Vagina (tissue), 2 donors: ENCODE results near the gene ITIH3. TPM values are rescaled to one million over a fixed set of nuclear protein-coding genes. Genes with fewer than 3 reads are reported as not detected.

ENCODE experiments used
- DNase-seq, 2 donors: peaks; one replicate each; pipeline ENCODE4 v3.0.0-alpha.2; 2017; ENCODE audit errors: extremely low spot score in 2 of 2
- H3K27ac ChIP-seq: fragments of 200-600 bp; sonication (generic); one replicate; pipeline ENCODE4 v1.5.1; 2019
- H3K27me3 ChIP-seq: fragments of 200-600 bp; sonication (generic); one replicate; pipeline ENCODE4 v1.5.1; 2019
- H3K36me3 ChIP-seq, 2 donors: fragments of 200-600 bp; sonication (generic); one replicate each; pipeline ENCODE4 v1.5.1; 2017 to 2019
- H3K4me1 ChIP-seq: fragments of 200-600 bp; sonication (generic); one replicate; pipeline ENCODE4 v1.5.1; 2019
- H3K4me3 ChIP-seq, 2 donors: fragments of 200-600 bp; sonication (generic); 1 replicate in 1 of 2; 2 replicates in 1 of 2; pipeline ENCODE4 v1.5.1; 2016 to 2019
- H3K9me3 ChIP-seq: fragments of 200-600 bp; sonication (generic); one replicate; pipeline ENCODE4 v1.5.1; 2019
- CTCF ChIP-seq, 3 experiments: fragments of 450-650 bp in 2 of 3; fragments of 200-600 bp in 1 of 3; sonication (generic) in 1 of 3; IDR thresholded peaks; one replicate each; pipeline ENCODE4 v1.5.1; 2017 to 2019; ENCODE audit warnings: antibody characterized with exemption in 3 of 3, mild to moderate bottlenecking in 2 of 3, moderate library complexity in 2 of 3
- POLR2A ChIP-seq, 2 donors: fragments of 450-650 bp; IDR thresholded peaks; one replicate each; pipeline ENCODE4 v1.6.1; 2017; ENCODE audit warnings: antibody characterized with exemption in 2 of 2, mild to moderate bottlenecking in 2 of 2, moderate library complexity in 2 of 2
- POLR2AphosphoS5 ChIP-seq, 2 donors: sonication (generic); formaldehyde crosslinking; IDR thresholded peaks; one replicate each; pipeline ENCODE4 v1.9.0; 2017; ENCODE audit warnings: antibody characterized with exemption in 2 of 2, mild to moderate bottlenecking in 2 of 2, low read depth in 1 of 2; ENCODE audit not compliant: insufficient read depth in 1 of 2
- intact Hi-C: fragments of 100-400 bp; cut with DNase I; formaldehyde crosslinking; loops from one replicate; pipeline ENCODE4 v1.15.1; 2023
- total RNA-seq: library from RNA; depleted of rRNA; stranded (reverse); fragments of >200 nt; gene quantifications from one replicate; pipeline ENCODE4 v1.2.3, GENCODE V29; 2016

The ITIH3 gene
- total RNA-seq, 1 donor from 2014 or later, result 7.6 TPM

GRCh38 chr3:52845691-52846431, 51.3 kb downstream of the ITIH3 start:
- H3K27me3 ChIP-seq, result no peaks in the 10 kb centered on the region
- H3K27ac ChIP-seq, result peak overlapping the region; percentile 90
- peaks cover 0 to 36% of the 10 kb centered on the region in 2 donors for H3K36me3 ChIP-seq
- no peak for DNase-seq
- peaks cover 36% of the 10 kb centered on the region for H3K4me1 ChIP-seq
- no peaks in the 10 kb centered on the region for H3K9me3 ChIP-seq
- TF ChIP-seq CTCF (IDR thresholded peaks at IDR 0.05) (no peak), POLR2AphosphoS5 (IDR thresholded peaks at IDR 0.05; ENCODE audit: insufficient read depth in 1 of 2, low read depth in 1 of 2) (no peak)
- intact Hi-C loops, result loop anchor here (5.0 kb wide), 1 partner anchor 46 kb away; no protein-coding TSS in a partner anchor
- H3K4me3 ChIP-seq, result no peak overlapping the region

GRCh38 chr3:52846432-52846965, 51.9 kb downstream of the ITIH3 start:
- no peaks in the 10 kb centered on the region for H3K9me3 ChIP-seq
- peaks cover 36% of the 10 kb centered on the region for H3K4me1 ChIP-seq
- intact Hi-C loops, result loop anchor here (5.0 kb wide), 1 partner anchor 46 kb away; no protein-coding TSS in a partner anchor
- TF ChIP-seq POLR2AphosphoS5 (IDR thresholded peaks at IDR 0.05; ENCODE audit: insufficient read depth in 1 of 2, low read depth in 1 of 2), result no peak
- no peak for TF ChIP-seq CTCF (IDR thresholded peaks at IDR 0.05)
- TF ChIP-seq POLR2A (IDR thresholded peaks at IDR 0.05), result no peak
- no peaks in the 10 kb centered on the region for H3K27me3 ChIP-seq
- H3K36me3 ChIP-seq, result peaks cover 0 to 34% of the 10 kb centered on the region in 2 donors
- H3K27ac ChIP-seq, result peak overlapping the region; percentile 90
- no peak for DNase-seq
- H3K4me3 ChIP-seq, result no peak overlapping the region

- intact Hi-C loops, result loop anchor here (5.0 kb wide), 1 partner anchor 45 kb away; no protein-coding TSS in a partner anchor
- H3K27me3 ChIP-seq, result no peaks in the 10 kb centered on the region
- H3K4me3 ChIP-seq, result no peak overlapping the region
- no peak for DNase-seq
- no peak overlapping the region for H3K27ac ChIP-seq
- peaks cover 0 to 30% of the 10 kb centered on the region in 2 donors for H3K36me3 ChIP-seq
- TF ChIP-seq CTCF (IDR thresholded peaks at IDR 0.05), result no peak
- no peak for TF ChIP-seq POLR2AphosphoS5 (IDR thresholded peaks at IDR 0.05; ENCODE audit: insufficient read depth in 1 of 2, low read depth in 1 of 2)
- no peak for TF ChIP-seq POLR2A (IDR thresholded peaks at IDR 0.05)
- H3K9me3 ChIP-seq, result no peaks in the 10 kb centered on the region
- H3K4me1 ChIP-seq, result peaks cover 36% of the 10 kb centered on the region
Observed at GRCh38 chr3:52847241-52847640, 52.6 kb downstream of the ITIH3 start.

GRCh38 chr3:52847726-52848125, 53.1 kb downstream of the ITIH3 start:
- Histone ChIP-seq H3K4me1 (peaks cover 34% of the 10 kb centered on the region), H3K27me3 (no peaks in the 10 kb centered on the region), H3K36me3 (peaks cover 0 to 28% of the 10 kb centered on the region in 2 donors), H3K9me3 (no peaks in the 10 kb centered on the region), H3K4me3 (no peak overlapping the region), H3K27ac (no peak overlapping the region)
- TF ChIP-seq POLR2A (IDR thresholded peaks at IDR 0.05) (no peak), CTCF (IDR thresholded peaks at IDR 0.05) (no peak), POLR2AphosphoS5 (IDR thresholded peaks at IDR 0.05; ENCODE audit: insufficient read depth in 1 of 2, low read depth in 1 of 2) (no peak)
- intact Hi-C loops, result loop anchor here (5.0 kb wide), 1 partner anchor 45 kb away; no protein-coding TSS in a partner anchor
- no peak for DNase-seq

- Histone ChIP-seq H3K4me1 (peaks cover 25% of the 10 kb centered on the region), H3K27ac (peak overlapping the region; percentile 34), H3K27me3 (no peaks in the 10 kb centered on the region), H3K4me3 (no peak overlapping the region), H3K36me3 (peaks cover 0 to 28% of the 10 kb centered on the region in 2 donors), H3K9me3 (no peaks in the 10 kb centered on the region)
- TF ChIP-seq POLR2AphosphoS5 (IDR thresholded peaks at IDR 0.05; ENCODE audit: insufficient read depth in 1 of 2, low read depth in 1 of 2) (no peak), CTCF (IDR thresholded peaks at IDR 0.05) (no peak), POLR2A (IDR thresholded peaks at IDR 0.05) (no peak)
- intact Hi-C loops, result loop anchor here (5.0 kb wide), 1 partner anchor 44 kb away; no protein-coding TSS in a partner anchor
- DNase-seq, result no peak
Observed at GRCh38 chr3:52848617-52849016, 54.0 kb downstream of the ITIH3 start.
